HEK293T (cell line): ENCODE data around the gene MYO1A.

ENCODE experiments used
- ARNT ChIP-seq: fragments of 450-650 bp; IDR thresholded peaks from 2 replicates; pipeline ENCODE4 v1.6.1; 2017; ENCODE audit warnings: mild to moderate bottlenecking
- BHLHE40 ChIP-seq: fragments of 450-650 bp; IDR thresholded peaks from 2 replicates; pipeline ENCODE4 v1.6.1; 2016; ENCODE audit warnings: mild to moderate bottlenecking, moderate library complexity, borderline replicate concordance
- CTBP1 ChIP-seq: fragments of 450-650 bp; IDR thresholded peaks from 2 replicates; pipeline ENCODE4 v1.6.1; 2016; ENCODE audit warnings: borderline replicate concordance
- ELF4 ChIP-seq: fragments of 450-650 bp; IDR thresholded peaks from 2 replicates; pipeline ENCODE4 v1.6.1; 2017; ENCODE audit warnings: antibody characterized with exemption
- FOXA1 ChIP-seq: fragments of 450-650 bp; IDR thresholded peaks from 2 replicates; pipeline ENCODE4 v1.6.1; 2016; ENCODE audit warnings: mild to moderate bottlenecking
- FOXK2 ChIP-seq: fragments of 450-650 bp; IDR thresholded peaks from 2 replicates; pipeline ENCODE4 v1.6.1; 2016; ENCODE audit warnings: mild to moderate bottlenecking
- FOXM1 ChIP-seq: fragments of 450-650 bp; IDR thresholded peaks from 2 replicates; pipeline ENCODE4 v1.6.1; 2017; ENCODE audit warnings: mild to moderate bottlenecking, borderline replicate concordance
- HDGF ChIP-seq: fragments of 450-650 bp; IDR thresholded peaks from 2 replicates; pipeline ENCODE4 v1.6.1; 2017; ENCODE audit warnings: antibody characterized with exemption, borderline replicate concordance
- NFRKB ChIP-seq: fragments of 450-650 bp; IDR thresholded peaks from 2 replicates; pipeline ENCODE4 v1.6.1; 2016; ENCODE audit warnings: mild to moderate bottlenecking, moderate library complexity
- SP1 ChIP-seq: fragments of 450-650 bp; IDR thresholded peaks from 2 replicates; pipeline ENCODE4 v1.6.1; 2017
- SUZ12 ChIP-seq: fragments of 450-650 bp; IDR thresholded peaks from 2 replicates; pipeline ENCODE4 v1.6.1; 2016; ENCODE audit warnings: mild to moderate bottlenecking
- TARDBP ChIP-seq: fragments of 450-650 bp; IDR thresholded peaks from 2 replicates; pipeline ENCODE4 v1.6.1; 2016
- ZNF384 ChIP-seq: fragments of 450-650 bp; IDR thresholded peaks from 2 replicates; pipeline ENCODE4 v1.6.1; 2016

- TF ChIP-seq SP1: no peak
- TF ChIP-seq TARDBP: no peak
- no peak for TF ChIP-seq SUZ12
- TF ChIP-seq ARNT: no peak
- no peak for TF ChIP-seq FOXK2
- no peak for TF ChIP-seq FOXA1
- TF ChIP-seq FOXM1: no peak
- no peak for TF ChIP-seq ELF4
- TF ChIP-seq ZNF384: no peak
- TF ChIP-seq CTBP1: no peak
- no peak for TF ChIP-seq HDGF
- no peak for TF ChIP-seq BHLHE40
- no peak for TF ChIP-seq NFRKB
Measured at GRCh38 chr12:57047981-57048380, 1.9 kb downstream of the MYO1A start.
